ENCODE data around the gene FBXO36.

The FBXO36 gene

GRCh38 chr2:230053753-230054478, 131.6 kb downstream of the FBXO36 start:
- no peak for DNase-seq

GRCh38 chr2:230060672-230061293, 138.5 kb downstream of the FBXO36 start:
- DNase-seq, result no peak
